Ovary (tissue), 3 donors: ENCODE results near the gene KLHL22.
A peak's percentile ranks its signal among the peaks of the same experiment; 100 is the strongest.

Experiments used
- POLR2A ChIP-seq: fragments of 450-650 bp; IDR thresholded peaks from one replicate; pipeline ENCODE4 v1.6.1; 2017; ENCODE audit warnings: antibody characterized with exemption, mild to moderate bottlenecking, moderate library complexity
- TF ChIP-seq, protein P1 (sequence below), 3 donors: fragments of 450-650 bp in 2 of 3; fragments of 200-600 bp in 1 of 3; IDR thresholded peaks; one replicate each; pipeline versions ENCODE4 v1.5.1 to v1.8.0; 2016 to 2022; ENCODE audit warnings: antibody characterized with exemption in 3 of 3, mild to moderate bottlenecking in 1 of 3
- donor health status: DM: no; HTN: no; CAD: no.

DNA sequence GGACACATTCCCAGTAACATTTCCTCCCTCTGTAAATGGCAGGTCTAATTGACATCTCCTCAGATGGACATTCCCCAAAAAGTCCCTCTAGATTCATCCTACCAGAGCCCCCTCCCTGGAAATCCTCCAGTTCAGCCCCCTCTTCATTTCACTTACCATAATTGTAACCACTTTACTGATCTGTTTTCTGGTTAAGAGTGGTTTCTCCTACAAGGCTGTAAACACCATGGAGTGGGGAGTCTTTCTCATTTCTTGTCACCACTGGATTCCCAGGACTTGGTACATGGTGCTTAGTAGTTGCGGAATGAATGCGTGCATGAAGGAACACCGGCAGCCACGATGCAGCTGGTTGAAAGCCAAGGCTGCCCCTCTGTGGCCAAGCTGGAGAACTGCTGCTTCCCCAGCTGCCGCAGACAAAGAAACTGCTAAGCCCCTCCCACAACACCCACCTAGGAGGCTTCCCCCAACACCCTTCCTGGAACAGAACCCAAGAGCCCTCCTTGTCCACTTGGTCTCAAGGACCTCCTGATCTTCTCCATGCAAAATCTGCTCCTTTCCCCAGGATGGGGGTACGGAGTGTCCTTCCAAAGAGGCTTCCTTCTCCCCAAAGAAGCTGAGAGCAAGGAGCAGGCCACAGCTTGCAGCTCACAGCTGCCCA lies 39.4 kb downstream of the KLHL22 start:
- TF ChIP-seq, protein P1, sequence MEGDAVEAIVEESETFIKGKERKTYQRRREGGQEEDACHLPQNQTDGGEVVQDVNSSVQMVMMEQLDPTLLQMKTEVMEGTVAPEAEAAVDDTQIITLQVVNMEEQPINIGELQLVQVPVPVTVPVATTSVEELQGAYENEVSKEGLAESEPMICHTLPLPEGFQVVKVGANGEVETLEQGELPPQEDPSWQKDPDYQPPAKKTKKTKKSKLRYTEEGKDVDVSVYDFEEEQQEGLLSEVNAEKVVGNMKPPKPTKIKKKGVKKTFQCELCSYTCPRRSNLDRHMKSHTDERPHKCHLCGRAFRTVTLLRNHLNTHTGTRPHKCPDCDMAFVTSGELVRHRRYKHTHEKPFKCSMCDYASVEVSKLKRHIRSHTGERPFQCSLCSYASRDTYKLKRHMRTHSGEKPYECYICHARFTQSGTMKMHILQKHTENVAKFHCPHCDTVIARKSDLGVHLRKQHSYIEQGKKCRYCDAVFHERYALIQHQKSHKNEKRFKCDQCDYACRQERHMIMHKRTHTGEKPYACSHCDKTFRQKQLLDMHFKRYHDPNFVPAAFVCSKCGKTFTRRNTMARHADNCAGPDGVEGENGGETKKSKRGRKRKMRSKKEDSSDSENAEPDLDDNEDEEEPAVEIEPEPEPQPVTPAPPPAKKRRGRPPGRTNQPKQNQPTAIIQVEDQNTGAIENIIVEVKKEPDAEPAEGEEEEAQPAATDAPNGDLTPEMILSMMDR (IDR thresholded peaks at IDR 0.05) = peak; percentile 61 to 77 (median 72)
- no peak for TF ChIP-seq POLR2A
